Measurements from ENCODE around the gene P3H2.

DNA sequence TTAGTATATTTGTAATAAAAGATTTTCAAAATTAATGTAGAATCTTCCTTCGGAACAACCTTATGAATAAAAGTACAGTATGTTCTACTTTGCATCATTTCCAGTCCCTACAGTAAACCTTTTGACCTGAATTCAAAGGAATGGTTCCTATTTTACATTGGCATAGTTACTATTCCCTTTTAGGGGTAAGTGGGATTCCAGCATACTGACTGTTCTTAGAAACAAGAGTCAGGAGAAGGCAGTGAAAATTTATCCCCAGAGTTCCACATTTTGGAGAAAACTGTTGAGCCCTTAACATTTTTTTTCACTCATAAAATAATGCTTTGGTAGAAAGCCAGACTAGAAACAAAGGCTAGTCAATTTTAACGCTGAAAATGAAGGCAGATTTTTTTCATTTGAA, 78.1 kb downstream of the P3H2 start:
- TF ChIP-seq ZNF571 (tag by site-specific recombination; IDR thresholded peaks at IDR 0.05) = no peak
- TF ChIP-seq, protein P1, sequence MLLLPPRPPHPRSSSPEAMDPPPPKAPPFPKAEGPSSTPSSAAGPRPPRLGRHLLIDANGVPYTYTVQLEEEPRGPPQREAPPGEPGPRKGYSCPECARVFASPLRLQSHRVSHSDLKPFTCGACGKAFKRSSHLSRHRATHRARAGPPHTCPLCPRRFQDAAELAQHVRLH (tag by site-specific recombination; IDR thresholded peaks at IDR 0.05) = no peak
- no peak for TF ChIP-seq ZSCAN23 (tag by site-specific recombination; IDR thresholded peaks at IDR 0.05)
- TF ChIP-seq, protein P2, sequence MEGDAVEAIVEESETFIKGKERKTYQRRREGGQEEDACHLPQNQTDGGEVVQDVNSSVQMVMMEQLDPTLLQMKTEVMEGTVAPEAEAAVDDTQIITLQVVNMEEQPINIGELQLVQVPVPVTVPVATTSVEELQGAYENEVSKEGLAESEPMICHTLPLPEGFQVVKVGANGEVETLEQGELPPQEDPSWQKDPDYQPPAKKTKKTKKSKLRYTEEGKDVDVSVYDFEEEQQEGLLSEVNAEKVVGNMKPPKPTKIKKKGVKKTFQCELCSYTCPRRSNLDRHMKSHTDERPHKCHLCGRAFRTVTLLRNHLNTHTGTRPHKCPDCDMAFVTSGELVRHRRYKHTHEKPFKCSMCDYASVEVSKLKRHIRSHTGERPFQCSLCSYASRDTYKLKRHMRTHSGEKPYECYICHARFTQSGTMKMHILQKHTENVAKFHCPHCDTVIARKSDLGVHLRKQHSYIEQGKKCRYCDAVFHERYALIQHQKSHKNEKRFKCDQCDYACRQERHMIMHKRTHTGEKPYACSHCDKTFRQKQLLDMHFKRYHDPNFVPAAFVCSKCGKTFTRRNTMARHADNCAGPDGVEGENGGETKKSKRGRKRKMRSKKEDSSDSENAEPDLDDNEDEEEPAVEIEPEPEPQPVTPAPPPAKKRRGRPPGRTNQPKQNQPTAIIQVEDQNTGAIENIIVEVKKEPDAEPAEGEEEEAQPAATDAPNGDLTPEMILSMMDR (tag by site-specific recombination; IDR thresholded peaks at IDR 0.05) = no peak
- no peak for TF ChIP-seq ZNF10 (tag by site-specific recombination; IDR thresholded peaks at IDR 0.05)
- TF ChIP-seq ZNF324 (tag by site-specific recombination; IDR thresholded peaks at IDR 0.05) = no peak
- TF ChIP-seq, protein P3, sequence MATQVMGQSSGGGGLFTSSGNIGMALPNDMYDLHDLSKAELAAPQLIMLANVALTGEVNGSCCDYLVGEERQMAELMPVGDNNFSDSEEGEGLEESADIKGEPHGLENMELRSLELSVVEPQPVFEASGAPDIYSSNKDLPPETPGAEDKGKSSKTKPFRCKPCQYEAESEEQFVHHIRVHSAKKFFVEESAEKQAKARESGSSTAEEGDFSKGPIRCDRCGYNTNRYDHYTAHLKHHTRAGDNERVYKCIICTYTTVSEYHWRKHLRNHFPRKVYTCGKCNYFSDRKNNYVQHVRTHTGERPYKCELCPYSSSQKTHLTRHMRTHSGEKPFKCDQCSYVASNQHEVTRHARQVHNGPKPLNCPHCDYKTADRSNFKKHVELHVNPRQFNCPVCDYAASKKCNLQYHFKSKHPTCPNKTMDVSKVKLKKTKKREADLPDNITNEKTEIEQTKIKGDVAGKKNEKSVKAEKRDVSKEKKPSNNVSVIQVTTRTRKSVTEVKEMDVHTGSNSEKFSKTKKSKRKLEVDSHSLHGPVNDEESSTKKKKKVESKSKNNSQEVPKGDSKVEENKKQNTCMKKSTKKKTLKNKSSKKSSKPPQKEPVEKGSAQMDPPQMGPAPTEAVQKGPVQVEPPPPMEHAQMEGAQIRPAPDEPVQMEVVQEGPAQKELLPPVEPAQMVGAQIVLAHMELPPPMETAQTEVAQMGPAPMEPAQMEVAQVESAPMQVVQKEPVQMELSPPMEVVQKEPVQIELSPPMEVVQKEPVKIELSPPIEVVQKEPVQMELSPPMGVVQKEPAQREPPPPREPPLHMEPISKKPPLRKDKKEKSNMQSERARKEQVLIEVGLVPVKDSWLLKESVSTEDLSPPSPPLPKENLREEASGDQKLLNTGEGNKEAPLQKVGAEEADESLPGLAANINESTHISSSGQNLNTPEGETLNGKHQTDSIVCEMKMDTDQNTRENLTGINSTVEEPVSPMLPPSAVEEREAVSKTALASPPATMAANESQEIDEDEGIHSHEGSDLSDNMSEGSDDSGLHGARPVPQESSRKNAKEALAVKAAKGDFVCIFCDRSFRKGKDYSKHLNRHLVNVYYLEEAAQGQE (tag by site-specific recombination; IDR thresholded peaks at IDR 0.05) = no peak
- TF ChIP-seq ZNF677 (tag by site-specific recombination; IDR thresholded peaks at IDR 0.05) = no peak
